HK-2 (cell line): Measurements from ENCODE around the gene GNAI2.
"Not testable (repeated sequence)": the region's sequence is repeated elsewhere in the genome, so short reads cannot be mapped to it uniquely, and the experiment has no call there.

Experiments
- DNase-seq: peaks from one replicate; pipeline ENCODE4 v3.0.0-alpha.2; 2018; ENCODE audit not compliant: unreplicated experiment

The GNAI2 gene

DNA sequence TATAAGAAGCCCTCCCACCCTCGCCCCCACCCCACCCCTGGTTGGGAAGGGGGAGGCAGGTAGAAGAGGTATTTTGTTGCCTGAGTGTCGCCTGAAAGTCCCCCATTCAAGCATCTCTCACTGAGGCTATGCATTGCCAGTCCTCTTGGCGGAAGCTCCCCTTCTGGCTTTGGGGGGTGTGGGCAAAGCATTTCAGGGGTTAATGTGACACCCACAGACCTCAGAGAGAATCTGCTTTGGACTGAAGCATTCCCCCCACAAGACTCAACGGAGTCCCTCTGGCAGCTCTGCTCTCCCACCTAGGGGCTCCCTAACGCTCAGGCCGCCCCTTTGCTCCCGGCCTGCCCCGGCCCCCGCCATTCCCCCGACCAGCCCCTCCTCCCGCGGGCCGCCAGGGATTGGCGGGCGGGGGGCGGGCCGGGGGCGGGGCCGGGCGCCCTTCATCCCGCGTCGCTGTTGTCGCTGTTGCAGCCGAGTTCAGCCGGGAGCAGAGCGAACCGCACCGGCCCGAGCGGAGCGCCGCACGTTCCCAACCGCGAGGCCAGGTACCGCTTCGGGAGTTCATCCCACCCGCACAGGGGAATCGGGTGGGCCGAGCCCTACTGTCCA is 31.1 kb upstream of the GNAI2 start, which contains the start of gene SLC38A3:
TSS of gene SLC38A3 (plus strand) at position 468 of the 609 bp plus-strand sequence. CDS start 8,929 bp downstream, outside the sequence.
- DNase-seq, result no peak

DNA sequence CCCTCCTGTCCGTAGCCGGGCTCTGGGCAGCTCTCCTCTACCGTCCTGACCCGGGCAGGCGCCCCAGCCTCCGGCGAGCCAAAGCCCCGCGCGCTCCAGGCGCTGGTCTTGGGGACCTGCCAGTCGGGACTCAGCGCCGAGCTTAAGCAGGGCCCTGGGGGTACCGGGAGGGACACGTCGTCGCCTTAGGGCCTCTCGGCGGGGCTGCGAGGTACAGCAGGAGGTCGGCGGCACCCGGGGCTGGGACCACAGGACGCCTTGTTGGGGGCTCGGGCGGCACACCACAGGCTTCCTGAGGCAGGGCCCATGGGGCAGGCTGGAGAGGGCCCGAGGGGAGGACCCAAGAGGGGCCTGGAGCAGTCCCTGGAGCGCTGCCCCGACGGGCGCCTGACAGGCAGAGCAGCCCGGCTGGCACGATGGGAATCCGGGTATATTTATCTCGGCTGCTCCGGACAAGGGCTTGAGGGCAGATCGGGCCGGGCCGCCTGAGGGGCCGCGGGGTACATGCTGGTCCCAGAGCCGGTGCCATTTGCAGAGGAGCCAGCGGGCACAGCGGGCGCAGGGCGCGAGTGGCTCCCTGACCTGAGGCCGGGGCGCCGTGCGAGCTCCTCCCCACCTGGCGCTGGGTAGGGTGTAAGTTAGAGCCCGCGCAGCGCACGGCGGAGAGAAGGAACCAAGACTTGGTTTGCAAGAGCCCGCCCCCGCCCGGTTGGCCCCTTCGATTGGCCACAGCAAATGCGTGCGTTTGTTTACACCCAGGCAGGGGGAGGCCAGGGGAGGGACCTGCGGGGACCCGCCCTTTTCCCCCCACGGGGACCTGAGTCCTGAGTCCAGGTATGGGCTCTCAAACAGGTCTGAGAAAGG is 30.4 kb upstream of the GNAI2 start:
- DNase-seq, result no peak

DNA sequence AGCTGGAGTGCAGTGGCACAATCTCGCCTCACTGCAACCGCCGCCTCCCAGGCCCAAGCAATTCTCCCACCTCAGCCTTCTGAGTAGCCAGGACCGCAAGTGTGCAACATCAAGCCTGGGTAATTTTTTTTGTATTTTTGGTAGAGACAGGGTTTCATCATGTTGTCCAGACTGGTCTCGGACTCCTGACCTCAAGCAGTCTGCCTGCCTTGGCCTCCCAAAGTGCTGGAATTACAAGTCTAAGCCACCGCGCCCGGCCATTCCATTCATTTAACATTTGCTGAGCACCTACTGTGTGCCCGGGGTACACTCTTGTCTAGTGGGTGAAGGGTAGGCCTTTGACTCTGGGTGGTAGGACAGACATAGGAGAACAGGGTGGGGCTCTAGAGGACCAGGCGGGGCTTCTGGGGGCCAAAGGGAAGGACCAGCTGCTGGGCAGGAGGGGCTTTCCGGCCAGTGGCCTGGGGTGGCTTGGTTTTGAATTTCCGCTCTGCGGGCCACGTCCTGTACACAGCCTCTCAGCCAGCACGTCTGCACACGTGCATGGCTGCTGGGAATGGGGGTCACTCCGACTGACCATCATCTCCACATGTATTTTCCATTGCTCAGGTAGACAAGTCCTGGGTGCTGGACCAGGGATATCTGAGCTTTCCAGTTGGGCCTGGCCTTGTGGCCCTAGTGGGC is 28.5 kb upstream of the GNAI2 start:
- no peak for DNase-seq

DNA sequence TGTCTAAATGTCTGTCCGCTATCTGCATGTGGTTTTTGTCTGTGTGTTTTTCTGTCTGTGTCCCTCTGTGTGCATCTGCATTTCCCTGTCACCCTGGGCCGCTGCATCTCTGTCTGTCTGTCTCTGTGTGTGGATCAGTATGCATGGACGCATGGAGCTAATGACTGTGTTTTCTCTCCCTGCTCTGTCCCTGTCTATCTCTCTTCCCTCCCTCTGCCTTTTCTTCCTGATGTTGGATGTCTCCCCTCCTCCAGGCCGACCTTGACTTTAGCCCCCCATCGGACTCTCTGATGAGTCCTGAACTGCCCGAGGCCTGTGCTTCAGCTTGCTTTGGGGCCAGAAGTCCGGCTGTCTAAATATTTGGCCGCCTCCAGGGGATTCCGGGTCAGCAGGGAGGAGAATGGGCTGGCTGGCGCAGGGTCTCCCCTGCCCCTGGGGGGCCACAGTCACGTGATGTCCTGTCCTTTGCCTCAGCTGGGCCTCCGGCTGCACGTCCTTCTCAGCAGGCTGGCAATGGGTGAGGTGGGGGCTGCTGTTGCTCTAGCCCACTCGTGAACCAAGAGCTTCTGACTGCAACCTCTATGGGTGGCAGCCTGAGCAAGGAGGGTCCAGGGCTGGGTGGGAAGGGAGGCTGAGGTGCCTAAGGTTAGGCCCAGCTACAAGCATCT is 27.2 kb upstream of the GNAI2 start:
- no peak for DNase-seq

DNA sequence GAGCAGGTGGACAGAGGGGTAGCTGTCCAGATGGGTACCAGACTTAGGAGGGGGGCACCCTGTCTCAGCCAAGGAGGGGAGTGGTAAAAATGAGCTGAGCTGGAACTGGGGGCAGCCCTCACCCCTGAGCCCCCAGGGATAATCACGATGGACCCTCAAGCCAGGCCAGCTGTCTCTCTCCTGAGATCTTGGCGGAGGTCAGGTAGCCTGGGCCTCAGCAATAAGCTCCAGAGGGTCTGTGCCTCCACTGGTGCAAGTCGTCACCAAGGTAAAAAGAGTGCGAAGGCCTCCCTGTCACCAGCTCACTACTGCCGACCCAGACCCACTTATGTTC is 25.9 kb upstream of the GNAI2 start:
- DNase-seq, result no peak

DNA sequence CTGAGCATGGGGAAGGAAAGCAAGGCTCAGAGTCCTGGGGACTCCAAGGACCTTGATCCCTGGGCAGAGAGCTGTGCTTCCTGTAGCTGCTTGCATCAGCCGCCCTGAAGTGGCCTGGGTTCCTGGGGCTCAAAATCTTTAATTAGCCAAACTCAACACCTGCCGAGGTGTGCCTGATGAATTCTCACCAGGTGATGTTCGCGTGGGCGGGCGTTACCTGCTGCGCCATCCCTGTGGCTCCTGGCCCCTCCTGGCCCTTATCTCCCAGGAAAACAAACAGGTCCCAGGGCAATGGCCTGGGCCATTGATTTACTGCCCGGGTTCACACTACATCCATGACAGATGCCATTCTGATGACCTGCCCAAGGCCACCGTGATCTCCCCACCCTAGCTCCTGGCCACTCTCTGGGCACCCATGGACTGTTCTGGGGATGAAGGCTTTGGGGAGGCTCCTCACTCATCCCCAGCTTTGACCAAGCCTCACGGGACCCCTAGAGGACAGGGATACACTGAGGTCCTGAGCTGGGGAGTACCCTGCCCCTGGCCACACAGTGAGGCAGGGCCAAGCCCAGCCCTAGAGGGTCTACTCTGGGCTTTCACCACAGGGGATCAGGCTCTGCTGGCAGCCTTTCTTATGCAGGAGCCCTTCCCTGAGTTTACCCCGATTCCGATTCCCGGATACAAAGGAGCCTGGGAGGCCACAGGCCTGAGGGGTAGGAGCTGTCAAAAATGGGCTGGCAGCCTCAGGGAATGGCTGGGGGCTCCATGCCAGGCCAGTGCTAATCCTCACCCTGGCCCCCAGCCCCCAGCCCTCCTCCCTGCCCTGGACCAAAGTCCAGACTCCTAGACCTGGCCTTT is 25.3 kb upstream of the GNAI2 start:
- no peak for DNase-seq

DNA sequence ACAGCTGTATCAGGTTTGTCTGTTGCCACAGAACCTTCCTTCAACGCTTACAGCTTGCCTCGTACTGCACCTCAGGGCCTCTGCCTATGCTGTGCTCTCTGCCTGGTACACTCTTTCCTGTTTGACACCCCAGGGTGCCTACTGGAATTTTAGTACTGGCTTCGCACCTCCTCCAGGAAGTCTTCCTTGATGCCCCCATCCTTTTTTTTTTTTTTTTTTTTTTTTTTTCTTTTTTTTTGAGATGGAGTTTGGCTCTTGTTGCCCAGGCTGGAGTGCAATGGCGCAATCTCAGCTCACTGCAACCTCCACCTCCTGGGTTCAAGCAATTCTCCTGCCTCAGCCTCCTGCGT is 24.7 kb upstream of the GNAI2 start:
- DNase-seq, result not testable (repeated sequence)

DNA sequence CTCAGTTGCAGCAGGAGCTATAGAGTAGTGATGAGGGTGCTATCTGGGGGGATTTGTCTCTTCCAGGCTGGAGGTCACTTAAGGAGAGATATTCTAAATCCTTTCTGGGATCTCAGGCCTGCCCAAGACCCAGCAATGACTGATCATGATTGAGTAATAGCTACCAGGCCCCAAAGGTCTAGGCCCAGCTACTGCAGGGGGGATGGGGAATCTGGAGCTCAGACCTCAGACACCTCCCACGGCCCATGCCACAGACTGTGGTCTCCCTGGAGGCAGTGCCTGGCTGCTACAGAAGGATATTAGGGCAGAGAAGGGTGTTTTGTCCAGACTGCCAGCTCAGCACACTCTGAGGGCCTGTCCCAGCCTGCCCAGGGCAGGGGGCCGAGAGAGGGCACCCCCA is 24.1 kb upstream of the GNAI2 start:
- peak; percentile 38 for DNase-seq

DNA sequence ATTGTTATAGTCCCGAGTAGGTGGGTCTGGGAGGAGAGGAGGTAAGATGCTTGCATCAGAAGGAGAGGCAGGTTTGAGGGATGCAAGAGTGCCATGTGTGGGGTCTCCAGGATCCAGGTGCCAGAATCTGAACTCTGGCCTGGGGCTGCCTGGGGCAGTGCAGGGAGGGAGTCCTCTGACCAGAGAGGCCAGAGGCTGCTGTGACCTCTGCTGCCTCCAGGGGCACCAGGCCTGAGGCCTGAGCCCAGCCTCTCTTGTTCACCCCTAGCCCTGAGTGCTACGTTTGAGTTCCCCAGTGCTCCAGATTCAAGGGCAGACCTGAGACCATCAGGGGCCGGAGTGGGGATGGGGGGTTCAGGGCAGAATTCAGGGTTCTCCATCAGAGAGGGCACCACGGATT is 23.5 kb upstream of the GNAI2 start:
- DNase-seq, result no peak

DNA sequence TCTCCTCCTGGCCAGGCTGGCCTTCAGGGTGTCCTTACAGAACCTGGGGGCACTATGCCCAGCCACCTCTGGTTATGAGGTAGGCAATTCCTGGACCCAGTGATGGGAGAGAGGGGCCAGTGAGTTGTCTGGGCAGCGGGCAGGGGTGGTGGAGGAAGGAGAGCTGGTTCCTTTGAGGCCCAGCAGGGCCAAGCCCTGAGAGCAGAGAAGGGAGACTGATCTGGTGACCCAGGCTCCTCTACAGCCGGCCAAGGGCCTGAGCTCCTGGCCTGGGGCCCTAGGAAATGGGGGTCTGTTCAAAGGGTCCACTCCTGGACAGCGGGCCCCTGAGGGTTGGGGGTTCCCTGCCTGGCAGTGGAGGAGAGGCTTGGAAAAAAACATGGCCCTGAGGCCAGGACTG is 23.0 kb upstream of the GNAI2 start:
- no peak for DNase-seq

DNA sequence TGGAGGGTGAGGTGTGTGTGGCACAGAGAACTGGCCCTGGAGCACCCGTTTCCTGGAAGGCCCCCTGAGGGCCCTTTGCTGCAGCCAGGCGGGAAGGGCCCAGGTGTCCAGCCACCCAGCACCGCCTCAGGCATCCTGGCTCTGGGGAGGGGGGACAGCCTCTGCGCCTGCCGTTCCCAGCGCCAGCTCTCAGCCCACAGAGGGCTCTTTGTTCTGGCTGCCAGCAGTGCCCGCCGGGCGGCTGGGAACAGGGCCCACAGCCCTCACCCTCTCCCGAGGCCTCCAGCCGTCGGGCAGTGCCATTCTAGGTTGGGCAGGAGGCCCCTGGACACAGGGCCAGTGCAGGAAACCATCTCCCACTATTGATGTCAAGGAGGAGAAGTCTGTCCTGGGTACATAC is 22.6 kb upstream of the GNAI2 start:
- DNase-seq, result no peak

DNA sequence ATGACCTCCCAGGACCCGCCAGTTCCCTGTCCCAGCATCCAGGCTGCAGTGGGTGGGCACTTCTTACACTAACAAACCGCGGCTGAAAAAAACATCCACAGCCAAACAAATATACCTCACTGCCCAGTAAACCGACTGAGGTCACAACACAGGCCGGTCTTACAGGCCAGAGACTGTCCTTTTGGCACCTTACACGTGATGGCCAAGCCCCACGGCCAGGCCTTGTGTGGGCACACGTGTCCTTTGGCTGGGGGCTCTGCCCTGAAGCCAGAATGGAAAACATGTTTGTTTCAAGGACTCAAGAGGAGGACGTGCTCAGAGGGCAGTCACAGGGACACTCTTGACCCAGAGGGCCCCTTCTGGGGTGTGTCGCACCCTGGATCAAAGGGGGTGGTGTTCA is 21.2 kb upstream of the GNAI2 start:
- no peak for DNase-seq

DNA sequence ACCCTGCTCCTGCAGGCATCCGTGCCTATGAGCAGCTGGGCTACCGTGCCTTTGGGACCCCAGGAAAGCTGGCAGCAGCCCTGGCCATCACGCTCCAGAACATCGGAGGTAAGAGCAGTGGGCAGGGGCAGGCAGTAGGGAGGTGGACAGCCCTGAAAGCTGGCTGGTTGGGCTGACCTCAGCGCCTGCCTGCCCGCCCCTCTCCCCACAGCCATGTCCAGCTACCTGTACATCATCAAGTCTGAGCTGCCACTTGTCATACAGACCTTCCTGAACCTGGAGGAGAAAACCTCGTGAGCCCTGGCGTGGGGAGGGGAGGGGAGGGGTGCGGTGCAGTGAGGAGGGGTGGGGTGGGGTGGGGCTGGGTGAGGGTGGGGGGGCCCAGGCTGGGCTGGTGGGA is 20.5 kb upstream of the GNAI2 start:
- DNase-seq, result no peak

DNA sequence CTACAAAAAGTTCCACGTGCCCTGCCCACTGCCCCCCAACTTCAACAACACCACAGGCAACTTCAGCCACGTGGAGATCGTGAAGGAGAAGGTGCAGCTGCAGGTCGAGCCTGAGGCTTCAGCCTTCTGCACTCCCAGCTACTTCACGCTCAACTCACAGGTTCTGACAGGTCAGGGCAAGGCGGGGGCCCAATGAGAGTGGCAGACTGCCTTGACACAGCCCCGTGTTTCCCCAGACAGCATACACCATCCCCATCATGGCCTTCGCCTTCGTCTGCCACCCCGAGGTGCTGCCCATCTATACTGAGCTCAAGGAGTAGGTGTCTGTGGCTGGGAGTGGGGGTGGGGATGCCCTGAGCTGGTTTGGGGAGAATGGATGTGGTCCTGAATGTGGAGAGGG is 18.3 kb upstream of the GNAI2 start:
- no peak for DNase-seq

DNA sequence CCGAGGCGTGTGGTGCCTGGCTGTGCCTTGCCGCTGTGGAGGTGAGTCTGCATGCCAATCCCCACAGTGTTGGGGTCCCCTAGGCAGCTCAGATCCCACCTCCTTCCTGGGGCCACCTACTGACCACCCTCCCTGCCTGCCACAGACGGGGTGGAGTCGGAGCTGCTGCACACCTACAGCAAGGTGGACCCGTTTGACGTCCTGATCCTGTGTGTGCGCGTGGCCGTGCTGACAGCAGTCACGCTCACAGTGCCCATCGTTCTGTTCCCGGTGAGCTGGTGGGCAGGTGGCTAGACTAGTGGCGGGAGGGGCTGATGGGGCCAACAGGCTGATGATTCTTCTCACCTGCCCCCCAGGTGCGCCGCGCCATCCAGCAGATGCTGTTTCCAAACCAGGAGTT is 17.6 kb upstream of the GNAI2 start:
- DNase-seq, result no peak

DNA sequence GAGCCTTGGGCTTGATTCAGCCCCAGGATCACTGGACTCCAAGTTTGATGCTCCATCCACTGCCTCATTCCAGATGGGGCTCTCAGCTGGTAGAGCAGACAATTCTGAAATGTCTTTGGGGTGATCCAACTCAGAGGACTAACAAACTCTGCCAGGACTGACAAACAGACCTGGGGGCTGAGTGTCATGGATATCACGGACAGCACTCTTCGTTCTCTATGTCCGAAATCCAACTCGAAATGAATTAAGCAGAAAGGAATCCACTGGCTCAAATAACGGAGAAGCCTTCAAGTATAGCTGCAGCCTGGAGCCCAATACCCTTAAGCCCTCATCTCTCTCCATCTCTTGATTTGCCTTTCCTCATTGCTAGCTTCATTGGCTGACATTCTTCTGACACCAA is 16.7 kb upstream of the GNAI2 start:
- no peak for DNase-seq

DNA sequence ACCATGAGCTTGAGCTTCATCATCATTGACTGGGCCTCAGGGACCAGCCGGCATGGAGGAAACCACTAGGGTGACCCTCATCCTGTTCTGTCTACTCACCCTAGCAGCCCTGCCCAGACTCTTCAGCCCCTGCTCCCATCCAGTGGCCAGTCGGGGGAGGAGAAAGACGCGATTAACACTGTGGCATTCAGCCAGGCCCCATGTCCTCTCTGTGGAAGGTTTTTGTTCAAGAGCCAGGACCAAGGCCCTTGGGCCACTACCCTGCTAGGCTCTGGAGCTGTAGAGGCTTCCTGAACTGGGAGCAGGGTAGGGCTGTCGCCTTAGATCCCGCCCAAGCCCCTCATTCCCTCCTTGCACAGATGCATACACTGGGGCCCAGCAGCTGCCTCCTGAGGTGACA is 15.9 kb upstream of the GNAI2 start:
- no peak for DNase-seq

DNA sequence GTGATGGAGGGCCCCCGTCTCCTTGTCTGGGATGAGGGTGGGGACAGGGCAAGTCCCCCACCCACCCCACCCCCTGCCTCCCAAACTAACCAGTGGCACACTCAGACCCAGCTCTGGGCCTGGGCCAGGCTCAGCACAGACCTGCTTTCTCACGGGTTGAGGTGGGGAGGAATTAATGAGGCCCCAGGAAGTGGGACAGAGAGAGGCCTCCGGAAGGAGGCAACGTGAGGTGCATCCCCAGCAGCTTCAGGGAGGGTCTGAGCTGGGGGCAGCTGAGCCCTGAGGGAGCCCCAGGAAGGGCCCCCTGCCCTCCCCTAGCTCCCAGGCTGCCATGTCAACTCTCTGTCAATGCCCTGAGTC is 15.0 kb upstream of the GNAI2 start:
- no peak for DNase-seq

DNA sequence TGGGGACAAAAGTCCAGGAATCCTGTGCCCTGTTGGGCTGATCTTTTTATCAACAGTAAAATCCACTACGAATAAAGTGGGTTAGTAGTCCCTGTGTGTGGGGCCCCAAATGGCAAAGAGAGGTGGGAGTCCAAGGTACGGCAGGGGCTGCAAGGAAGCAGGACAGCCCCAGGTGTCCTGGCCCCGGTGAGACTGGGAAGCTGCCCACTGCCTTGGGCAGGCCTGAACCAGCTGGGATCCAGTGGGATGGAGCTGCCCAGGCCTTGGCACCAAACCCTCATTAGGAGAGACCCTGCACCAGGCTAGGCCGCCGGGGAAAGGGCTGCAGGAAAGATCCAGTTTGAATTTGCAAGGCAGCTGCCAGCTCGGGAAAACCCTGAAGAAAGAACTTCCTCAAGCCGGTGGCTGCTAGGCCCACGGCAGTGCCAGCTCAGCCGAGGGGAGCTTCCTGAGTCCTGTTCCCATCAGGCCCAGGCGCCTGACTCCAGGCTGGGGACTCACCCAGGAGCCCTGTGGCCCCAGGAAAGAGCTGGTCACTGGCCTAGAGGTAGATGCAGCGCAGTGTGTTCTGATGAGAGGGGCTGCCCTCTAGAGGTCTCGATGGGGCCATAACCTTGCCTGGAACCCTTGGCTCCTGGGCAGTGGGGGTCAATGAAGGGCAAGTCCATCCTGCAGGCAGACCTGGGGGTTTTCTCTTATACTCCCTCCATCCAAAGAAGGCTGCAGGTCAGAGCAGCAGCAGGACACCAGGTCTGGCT is 14.4 kb upstream of the GNAI2 start:
- DNase-seq, result no peak

DNA sequence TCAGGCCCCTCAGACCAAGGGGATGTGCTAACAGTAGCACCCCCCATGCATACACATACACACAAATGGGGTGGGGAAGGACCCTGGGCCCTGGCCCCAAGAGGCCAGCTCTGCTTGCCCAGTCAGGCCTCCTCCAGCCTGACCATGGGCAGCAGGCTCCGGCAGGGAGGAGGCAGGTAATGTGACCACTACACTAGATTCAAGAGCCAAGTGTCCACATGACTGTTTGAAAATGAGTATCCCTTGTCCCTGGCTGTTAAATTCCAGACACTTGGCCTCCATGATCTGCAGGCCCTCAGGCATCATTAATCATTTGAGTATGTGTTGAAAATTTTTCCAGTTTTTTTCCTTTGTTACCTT is 13.9 kb upstream of the GNAI2 start:
- DNase-seq, result no peak

DNA sequence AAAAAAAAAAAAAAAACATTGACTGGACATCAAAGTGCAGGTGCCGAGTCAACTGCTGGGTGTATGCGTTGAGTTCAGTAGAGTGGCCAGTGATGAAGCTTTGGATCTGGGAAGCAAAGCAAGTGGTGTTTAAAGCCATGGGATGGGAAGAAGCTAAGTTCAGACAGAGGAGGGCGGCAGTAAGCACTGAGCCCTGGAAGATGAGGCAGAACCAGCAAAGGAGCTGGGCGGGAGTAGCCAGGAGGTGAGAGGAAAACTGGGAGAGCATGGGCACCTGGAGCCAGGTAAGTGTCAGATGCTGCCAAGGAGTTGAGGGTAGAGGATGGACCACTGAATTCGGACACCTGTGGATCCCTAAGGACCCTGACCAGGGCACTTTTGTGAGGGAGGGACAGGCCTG is 11.4 kb upstream of the GNAI2 start:
- no peak for DNase-seq
